SK-N-SH treated with all-trans-retinoic acid at 6 μM for 48 hours (cell line): Measurements from ENCODE around the gene SEPTIN6.

Experiments used
- ATAC-seq: fragments of 200-7000 bp; cut with Tn5 transposase; 3 replicates; pipeline ENCODE4 v1.9.1; 2020; ENCODE audit warnings: mild to moderate bottlenecking, moderate library complexity
- ARNTL ChIP-seq: fragments of 450-650 bp; formaldehyde crosslinking; IDR thresholded peaks from 2 replicates; pipeline ENCODE4 v1.5.0; 2020; ENCODE audit warnings: low read depth, mild to moderate bottlenecking, moderate library complexity, borderline replicate concordance
- BACH2 ChIP-seq: fragments of 250-450 bp; sonication (Bioruptor Pico); IDR thresholded peaks from 2 replicates; pipeline ENCODE4 v1.9.0; 2021; ENCODE audit warnings: mild to moderate bottlenecking, borderline replicate concordance
- CSDC2 ChIP-seq: fragments of 250-450 bp; sonication (Bioruptor Pico); IDR thresholded peaks from 2 replicates; pipeline ENCODE4 v1.5.0; 2020; ENCODE audit warnings: mild to moderate bottlenecking, moderate library complexity
- CSRNP3 ChIP-seq: fragments of 250-450 bp; sonication (Bioruptor Pico); IDR thresholded peaks from 2 replicates; pipeline ENCODE4 v1.5.1; 2021; ENCODE audit warnings: mild to moderate bottlenecking, moderate library complexity
- ESRRG ChIP-seq: fragments of 250-450 bp; sonication (Bioruptor Pico); IDR thresholded peaks from 2 replicates; pipeline ENCODE4 v1.6.1; 2021; ENCODE audit warnings: mild to moderate bottlenecking
- GLIS3 ChIP-seq: fragments of 250-450 bp; sonication (Bioruptor Pico); IDR thresholded peaks from 2 replicates; pipeline ENCODE4 v1.5.0; 2020; ENCODE audit warnings: mild to moderate bottlenecking, moderate library complexity
- ISL1 ChIP-seq: fragments of 250-450 bp; sonication (Bioruptor Pico); IDR thresholded peaks from 2 replicates; pipeline ENCODE4 v2.1.2; 2022; ENCODE audit warnings: mild to moderate bottlenecking, moderate library complexity
- OSR1 ChIP-seq: fragments of 250-450 bp; sonication (Bioruptor Pico); IDR thresholded peaks from 2 replicates; pipeline ENCODE4 v1.8.0; 2022; ENCODE audit warnings: moderate library complexity, mild to moderate bottlenecking, inconsistent platforms
- POU6F1 ChIP-seq: fragments of 250-450 bp; sonication (Bioruptor Pico); IDR thresholded peaks from 2 replicates; pipeline ENCODE4 v1.8.0; 2021; ENCODE audit warnings: low read depth, mild to moderate bottlenecking, moderate library complexity, borderline replicate concordance
- PPARA ChIP-seq: fragments of 250-450 bp; sonication (Bioruptor Pico); IDR thresholded peaks from 2 replicates; pipeline ENCODE4 v1.5.0; 2020; ENCODE audit warnings: mild to moderate bottlenecking, borderline replicate concordance
- RARB ChIP-seq: fragments of 250-450 bp; sonication (Bioruptor Pico); IDR thresholded peaks from 2 replicates; pipeline ENCODE4 v1.8.0; 2021; ENCODE audit warnings: mild to moderate bottlenecking, moderate library complexity
- SNAI2 ChIP-seq: fragments of 250-450 bp; sonication (Bioruptor Pico); IDR thresholded peaks from 2 replicates; pipeline ENCODE4 v1.5.0; 2020; ENCODE audit warnings: mild to moderate bottlenecking, moderate library complexity
- TCF4 ChIP-seq: fragments of 250-450 bp; sonication (Bioruptor Pico); IDR thresholded peaks from 2 replicates; pipeline ENCODE4 v1.8.0; 2021; ENCODE audit warnings: mild to moderate bottlenecking, moderate library complexity, borderline replicate concordance
- TOX ChIP-seq: fragments of 250-450 bp; sonication (Bioruptor Pico); IDR thresholded peaks from 2 replicates; pipeline ENCODE4 v1.8.0; 2021; ENCODE audit warnings: mild to moderate bottlenecking, moderate library complexity, borderline replicate concordance
- ZFP30 ChIP-seq: fragments of 450-650 bp; formaldehyde crosslinking; IDR thresholded peaks from 2 replicates; pipeline ENCODE4 v1.5.0; 2022; ENCODE audit warnings: mild to moderate bottlenecking, moderate library complexity
- ZNF565 ChIP-seq: fragments of 450-650 bp; formaldehyde crosslinking; conservative IDR thresholded peaks from 2 replicates; pipeline ENCODE4 v1.5.0; 2020; ENCODE audit warnings: low read depth, mild to moderate bottlenecking, moderate library complexity
- ZNF70 ChIP-seq: fragments of 450-650 bp; formaldehyde crosslinking; IDR thresholded peaks from 2 replicates; pipeline ENCODE4 v1.5.0; 2020; ENCODE audit warnings: mild to moderate bottlenecking, moderate library complexity
- ZNF8 ChIP-seq: fragments of 450-650 bp; formaldehyde crosslinking; IDR thresholded peaks from 2 replicates; pipeline ENCODE4 v1.5.0; 2020; ENCODE audit warnings: mild to moderate bottlenecking, moderate library complexity
- TF ChIP-seq, protein P1 (sequence below): fragments of 250-450 bp; sonication (Bioruptor Pico); IDR thresholded peaks from 2 replicates; pipeline ENCODE4 v1.5.1; 2020; ENCODE audit warnings: low read depth, mild to moderate bottlenecking, moderate library complexity
- TF ChIP-seq, protein P2 (sequence below): fragments of 250-450 bp; sonication (Bioruptor Pico); IDR thresholded peaks from 2 replicates; pipeline ENCODE4 v1.5.0; 2020; ENCODE audit warnings: mild to moderate bottlenecking, moderate library complexity
- TF ChIP-seq, protein P3 (sequence below): fragments of 250-450 bp; sonication (Bioruptor Pico); IDR thresholded peaks from 2 replicates; pipeline ENCODE4 v1.8.0; 2020; ENCODE audit warnings: mild to moderate bottlenecking, moderate library complexity, borderline replicate concordance

The SEPTIN6 gene

DNA sequence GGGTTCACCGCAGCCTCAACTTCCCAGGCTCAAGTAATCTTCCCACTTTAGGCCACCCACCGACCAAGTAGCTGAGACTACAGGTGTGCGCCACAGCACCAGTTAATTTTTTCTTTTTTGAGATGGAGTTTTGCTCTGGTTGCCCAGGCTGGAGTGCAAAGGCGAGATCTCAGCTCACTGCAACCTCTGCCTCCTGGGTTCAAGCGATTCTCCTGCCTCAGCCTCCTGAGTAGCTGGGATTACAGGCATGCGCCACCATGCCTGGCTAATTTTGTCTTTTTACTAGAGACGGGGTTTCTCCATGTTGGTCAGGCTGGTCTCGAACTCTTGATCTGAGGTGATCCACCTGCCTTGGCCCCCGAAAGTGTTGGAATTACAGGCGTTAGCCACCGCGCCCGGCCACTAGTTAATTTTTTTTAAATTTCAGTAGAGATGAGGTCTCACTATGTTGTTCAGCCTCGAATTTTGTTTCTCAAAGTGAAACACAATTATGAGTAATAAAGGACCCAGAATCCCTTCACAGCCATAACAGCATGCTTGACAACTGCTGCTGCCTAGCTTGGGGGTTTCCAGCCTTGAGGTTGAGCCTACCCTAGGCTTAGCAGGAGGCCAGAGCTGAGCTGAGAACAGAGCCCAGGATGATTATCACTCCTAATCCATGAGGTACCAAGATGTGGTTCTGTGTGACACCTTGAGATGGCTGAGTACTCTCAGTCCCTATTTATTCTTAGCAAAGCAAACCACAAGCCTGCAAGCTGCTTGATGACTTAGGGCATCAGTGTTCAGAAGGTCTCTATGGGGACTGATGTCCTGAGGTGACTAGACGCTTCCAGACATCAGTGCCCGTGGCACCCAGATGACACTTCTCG, 45.2 kb downstream of the SEPTIN6 start:
- TF ChIP-seq, protein P1, sequence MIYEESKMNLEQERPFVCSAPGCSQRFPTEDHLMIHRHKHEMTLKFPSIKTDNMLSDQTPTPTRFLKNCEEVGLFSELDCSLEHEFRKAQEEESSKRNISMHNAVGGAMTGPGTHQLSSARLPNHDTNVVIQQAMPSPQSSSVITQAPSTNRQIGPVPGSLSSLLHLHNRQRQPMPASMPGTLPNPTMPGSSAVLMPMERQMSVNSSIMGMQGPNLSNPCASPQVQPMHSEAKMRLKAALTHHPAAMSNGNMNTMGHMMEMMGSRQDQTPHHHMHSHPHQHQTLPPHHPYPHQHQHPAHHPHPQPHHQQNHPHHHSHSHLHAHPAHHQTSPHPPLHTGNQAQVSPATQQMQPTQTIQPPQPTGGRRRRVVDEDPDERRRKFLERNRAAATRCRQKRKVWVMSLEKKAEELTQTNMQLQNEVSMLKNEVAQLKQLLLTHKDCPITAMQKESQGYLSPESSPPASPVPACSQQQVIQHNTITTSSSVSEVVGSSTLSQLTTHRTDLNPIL: no peak
- TF ChIP-seq ZNF8 (CRISPR knock-in tag) (no peak), TOX (CRISPR knock-in tag) (no peak), ISL1 (CRISPR knock-in tag) (no peak), ZNF565 (no peak), RARB (CRISPR knock-in tag) (no peak), ZFP30 (CRISPR knock-in tag) (no peak), CSDC2 (CRISPR knock-in tag) (no peak), OSR1 (CRISPR knock-in tag) (no peak), GLIS3 (CRISPR knock-in tag) (no peak), ARNTL (no peak), ZNF70 (CRISPR knock-in tag) (no peak), CSRNP3 (CRISPR knock-in tag) (no peak), SNAI2 (CRISPR knock-in tag) (no peak), PPARA (no peak), TCF4 (CRISPR knock-in tag) (no peak)
- TF ChIP-seq, protein P2, sequence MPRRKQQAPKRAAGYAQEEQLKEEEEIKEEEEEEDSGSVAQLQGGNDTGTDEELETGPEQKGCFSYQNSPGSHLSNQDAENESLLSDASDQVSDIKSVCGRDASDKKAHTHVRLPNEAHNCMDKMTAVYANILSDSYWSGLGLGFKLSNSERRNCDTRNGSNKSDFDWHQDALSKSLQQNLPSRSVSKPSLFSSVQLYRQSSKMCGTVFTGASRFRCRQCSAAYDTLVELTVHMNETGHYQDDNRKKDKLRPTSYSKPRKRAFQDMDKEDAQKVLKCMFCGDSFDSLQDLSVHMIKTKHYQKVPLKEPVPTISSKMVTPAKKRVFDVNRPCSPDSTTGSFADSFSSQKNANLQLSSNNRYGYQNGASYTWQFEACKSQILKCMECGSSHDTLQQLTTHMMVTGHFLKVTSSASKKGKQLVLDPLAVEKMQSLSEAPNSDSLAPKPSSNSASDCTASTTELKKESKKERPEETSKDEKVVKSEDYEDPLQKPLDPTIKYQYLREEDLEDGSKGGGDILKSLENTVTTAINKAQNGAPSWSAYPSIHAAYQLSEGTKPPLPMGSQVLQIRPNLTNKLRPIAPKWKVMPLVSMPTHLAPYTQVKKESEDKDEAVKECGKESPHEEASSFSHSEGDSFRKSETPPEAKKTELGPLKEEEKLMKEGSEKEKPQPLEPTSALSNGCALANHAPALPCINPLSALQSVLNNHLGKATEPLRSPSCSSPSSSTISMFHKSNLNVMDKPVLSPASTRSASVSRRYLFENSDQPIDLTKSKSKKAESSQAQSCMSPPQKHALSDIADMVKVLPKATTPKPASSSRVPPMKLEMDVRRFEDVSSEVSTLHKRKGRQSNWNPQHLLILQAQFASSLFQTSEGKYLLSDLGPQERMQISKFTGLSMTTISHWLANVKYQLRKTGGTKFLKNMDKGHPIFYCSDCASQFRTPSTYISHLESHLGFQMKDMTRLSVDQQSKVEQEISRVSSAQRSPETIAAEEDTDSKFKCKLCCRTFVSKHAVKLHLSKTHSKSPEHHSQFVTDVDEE (CRISPR knock-in tag): no peak
- TF ChIP-seq, protein P3, sequence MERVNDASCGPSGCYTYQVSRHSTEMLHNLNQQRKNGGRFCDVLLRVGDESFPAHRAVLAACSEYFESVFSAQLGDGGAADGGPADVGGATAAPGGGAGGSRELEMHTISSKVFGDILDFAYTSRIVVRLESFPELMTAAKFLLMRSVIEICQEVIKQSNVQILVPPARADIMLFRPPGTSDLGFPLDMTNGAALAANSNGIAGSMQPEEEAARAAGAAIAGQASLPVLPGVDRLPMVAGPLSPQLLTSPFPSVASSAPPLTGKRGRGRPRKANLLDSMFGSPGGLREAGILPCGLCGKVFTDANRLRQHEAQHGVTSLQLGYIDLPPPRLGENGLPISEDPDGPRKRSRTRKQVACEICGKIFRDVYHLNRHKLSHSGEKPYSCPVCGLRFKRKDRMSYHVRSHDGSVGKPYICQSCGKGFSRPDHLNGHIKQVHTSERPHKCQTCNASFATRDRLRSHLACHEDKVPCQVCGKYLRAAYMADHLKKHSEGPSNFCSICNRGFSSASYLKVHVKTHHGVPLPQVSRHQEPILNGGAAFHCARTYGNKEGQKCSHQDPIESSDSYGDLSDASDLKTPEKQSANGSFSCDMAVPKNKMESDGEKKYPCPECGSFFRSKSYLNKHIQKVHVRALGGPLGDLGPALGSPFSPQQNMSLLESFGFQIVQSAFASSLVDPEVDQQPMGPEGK (CRISPR knock-in tag): no peak
- no peak for ATAC-seq

- TF ChIP-seq ZNF70 (CRISPR knock-in tag): no peak
- TF ChIP-seq TCF4 (CRISPR knock-in tag): no peak
- TF ChIP-seq SNAI2 (CRISPR knock-in tag): no peak
- TF ChIP-seq ARNTL: no peak
- TF ChIP-seq OSR1 (CRISPR knock-in tag): no peak
- TF ChIP-seq ZNF8 (CRISPR knock-in tag): no peak
- TF ChIP-seq ESRRG: no peak
- TF ChIP-seq TOX (CRISPR knock-in tag): no peak
- TF ChIP-seq, protein P1: no peak
- TF ChIP-seq, protein P3 (CRISPR knock-in tag): no peak
- TF ChIP-seq CSDC2 (CRISPR knock-in tag): no peak
- TF ChIP-seq ISL1 (CRISPR knock-in tag): no peak
- TF ChIP-seq ZFP30 (CRISPR knock-in tag): no peak
- no peak for TF ChIP-seq RARB (CRISPR knock-in tag)
- TF ChIP-seq POU6F1 (CRISPR knock-in tag): no peak
- no peak for TF ChIP-seq PPARA
- no peak for TF ChIP-seq CSRNP3 (CRISPR knock-in tag)
- no peak for TF ChIP-seq ZNF565
- TF ChIP-seq BACH2 (CRISPR knock-in tag): no peak
- TF ChIP-seq GLIS3 (CRISPR knock-in tag): no peak
- no peak for ATAC-seq
Measured at GRCh38 chrX:119647089-119647488, 45.9 kb downstream of the SEPTIN6 start.
